M059J (cell line): ENCODE data around the gene C4orf46. TPM values are rescaled to one million over a fixed set of nuclear protein-coding genes. Genes with fewer than 3 reads are reported as not detected.
"Not testable (repeated sequence)": the region's sequence is repeated elsewhere in the genome, so short reads cannot be mapped to it uniquely, and the experiment has no call there.

Source experiments
- DNase-seq: peaks from one replicate; pipeline ENCODE4 v3.0.0-alpha.2; 2012; ENCODE audit warnings: low read depth
- total RNA-seq: library from RNA; depleted of rRNA; stranded (reverse); fragments of >200 nt; shearing (Covaris generic); gene quantifications from 2 replicates; pipeline ENCODE4 v1.2.3, GENCODE V29; 2014; rRNA removed

The C4orf46 gene
- 20.9 and 34.6 TPM in 2 replicates for total RNA-seq

DNA sequence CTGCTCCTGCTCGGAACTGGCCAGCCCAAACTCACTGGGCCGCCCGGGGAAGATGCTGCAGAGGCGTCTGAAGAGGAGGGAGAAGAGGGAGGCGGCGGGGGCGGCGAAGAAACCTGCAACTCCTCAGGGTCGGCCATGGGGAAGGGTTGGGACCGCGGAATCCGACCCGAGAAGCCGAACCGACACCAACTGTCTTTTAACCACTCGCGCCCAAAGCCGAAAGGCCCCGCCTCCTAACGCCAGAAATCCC is at the start of gene C4orf46:
Gene C4orf46, minus strand, starts transcription at position 223 of the 250 bp plus-strand sequence. Its CDS starts 86 bp downstream, at position 137.
- DNase-seq: no peak

DNA sequence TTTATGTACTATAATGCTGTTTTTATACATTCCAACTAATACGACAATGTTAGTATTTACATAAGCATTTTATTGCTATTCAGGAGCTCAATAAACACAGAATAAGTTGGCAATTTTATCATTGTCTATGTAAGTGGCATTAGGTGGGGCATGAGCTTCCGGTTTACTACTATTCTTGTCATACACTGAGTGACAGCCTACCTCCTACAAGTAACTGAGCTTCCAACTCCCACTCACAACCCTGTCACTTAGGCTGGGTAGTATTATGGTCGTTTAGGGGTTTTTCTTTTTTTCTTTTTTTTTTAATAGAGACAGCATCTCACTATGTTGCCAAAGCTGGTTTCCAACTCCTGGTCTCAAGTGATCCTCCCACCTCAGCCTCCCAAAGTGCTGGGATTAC is 44.1 kb upstream of the C4orf46 start:
- no peak for DNase-seq

DNA sequence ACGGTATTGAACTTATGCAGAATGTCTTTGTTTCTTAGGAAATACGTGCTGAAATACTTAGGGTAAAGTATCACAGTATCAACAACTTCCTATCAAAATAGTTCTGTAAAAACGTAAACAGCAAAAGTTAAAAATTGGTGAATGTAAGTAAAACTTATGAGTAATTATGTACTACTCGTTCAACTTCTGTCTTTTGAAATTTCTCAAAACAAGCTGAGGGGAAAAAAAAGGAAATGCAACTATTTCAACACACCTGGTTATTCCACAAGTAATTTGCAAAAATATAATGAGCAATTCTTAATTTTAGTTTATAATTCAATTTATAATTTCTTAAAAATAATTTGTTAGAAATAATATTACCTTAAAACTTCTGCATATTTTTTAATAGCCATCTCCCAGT is 43.2 kb upstream of the C4orf46 start:
- DNase-seq: no peak

DNA sequence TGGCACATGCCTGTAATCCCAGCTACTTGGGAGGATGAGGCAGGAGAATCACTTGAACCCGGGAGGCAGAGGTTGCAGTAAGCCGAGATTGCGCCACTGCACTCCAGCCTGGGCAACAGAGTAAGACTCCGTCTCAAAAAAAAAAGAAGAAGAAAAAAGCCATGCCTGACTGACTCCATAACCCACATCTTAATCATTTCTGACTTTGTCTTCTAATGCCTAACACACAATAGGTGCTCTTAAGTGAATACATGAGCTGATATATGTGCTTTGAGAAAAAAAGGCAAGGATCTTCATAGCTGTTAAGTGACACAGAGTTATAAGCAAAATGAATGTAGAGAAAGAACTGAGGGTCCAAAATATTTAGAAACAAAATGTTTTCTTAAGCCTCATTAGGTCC is 40.9 kb upstream of the C4orf46 start:
- not testable (repeated sequence) for DNase-seq

DNA sequence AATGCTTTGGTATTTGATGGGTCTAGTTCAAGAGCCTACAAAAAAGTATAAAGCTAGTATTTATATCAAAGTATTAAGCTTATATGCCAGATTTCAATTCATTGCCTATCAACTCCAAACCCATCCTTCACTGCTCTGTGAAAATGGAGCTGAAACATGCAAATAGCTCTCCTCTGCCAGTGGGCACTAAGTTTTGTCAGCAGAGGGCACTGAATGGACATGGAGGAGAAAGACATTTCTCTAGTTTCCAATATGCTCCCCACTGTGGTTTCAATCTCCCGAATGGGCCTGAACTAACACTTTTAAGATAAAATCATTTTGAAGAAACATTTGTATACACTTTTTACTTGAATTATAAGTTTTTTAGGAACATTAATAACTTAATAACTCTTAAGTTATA is 39.1 kb upstream of the C4orf46 start:
- peak; percentile 12 for DNase-seq

DNA sequence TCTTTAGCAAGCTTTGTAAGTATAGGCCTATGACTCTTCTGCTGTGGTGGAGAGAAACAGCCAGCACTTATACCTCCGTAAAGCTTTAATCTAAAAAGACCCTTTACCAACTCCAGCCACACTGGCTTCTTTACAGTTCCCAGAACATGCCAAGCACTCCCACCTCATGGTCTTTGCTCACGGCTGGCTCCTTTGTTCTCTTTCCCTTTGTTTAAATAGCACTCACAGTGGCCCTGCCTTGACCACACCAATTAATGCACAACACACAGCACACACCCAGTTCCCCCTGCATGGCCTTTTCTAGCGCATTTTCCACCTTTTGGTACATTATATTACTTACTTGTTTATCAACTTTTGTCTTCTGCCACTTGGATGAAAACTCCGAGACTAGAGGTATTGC is 32.6 kb upstream of the C4orf46 start:
- DNase-seq: no peak

DNA sequence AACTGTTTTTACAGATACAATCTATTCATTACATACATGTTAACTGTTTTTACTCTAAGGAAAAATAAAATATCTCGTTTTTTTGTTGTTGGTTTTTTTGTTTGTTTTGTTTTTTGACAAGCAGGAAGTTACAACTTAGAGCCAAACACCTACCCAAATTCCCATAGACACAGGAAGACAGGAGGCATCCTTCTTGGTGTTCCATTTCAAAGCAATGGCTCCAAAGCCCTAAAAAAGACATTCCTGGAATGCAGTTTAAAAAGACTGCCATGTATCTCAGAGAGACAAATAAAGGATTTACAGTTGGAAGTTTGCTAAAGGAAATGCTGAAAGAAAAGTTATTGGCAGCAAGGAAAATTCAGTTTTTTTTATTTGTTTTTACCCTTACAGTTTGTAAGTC is 17.1 kb upstream of the C4orf46 start:
- no peak for DNase-seq

DNA sequence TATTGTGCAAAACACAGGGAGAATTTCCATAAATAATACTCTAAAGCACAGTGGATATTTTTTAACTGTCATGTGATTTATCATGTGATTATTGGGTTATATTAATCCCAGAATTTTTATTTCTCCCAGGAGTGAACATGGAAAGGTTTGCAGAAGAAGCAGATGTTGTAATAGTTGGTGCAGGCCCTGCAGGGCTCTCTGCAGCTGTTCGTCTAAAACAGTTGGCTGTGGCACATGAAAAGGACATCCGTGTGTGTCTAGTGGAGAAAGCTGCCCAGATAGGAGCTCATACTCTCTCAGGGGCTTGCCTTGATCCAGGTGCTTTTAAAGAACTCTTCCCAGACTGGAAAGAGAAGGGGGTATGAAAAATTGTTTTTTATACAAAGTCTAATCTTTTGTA is 10.4 kb upstream of the C4orf46 start:
- no peak for DNase-seq

DNA sequence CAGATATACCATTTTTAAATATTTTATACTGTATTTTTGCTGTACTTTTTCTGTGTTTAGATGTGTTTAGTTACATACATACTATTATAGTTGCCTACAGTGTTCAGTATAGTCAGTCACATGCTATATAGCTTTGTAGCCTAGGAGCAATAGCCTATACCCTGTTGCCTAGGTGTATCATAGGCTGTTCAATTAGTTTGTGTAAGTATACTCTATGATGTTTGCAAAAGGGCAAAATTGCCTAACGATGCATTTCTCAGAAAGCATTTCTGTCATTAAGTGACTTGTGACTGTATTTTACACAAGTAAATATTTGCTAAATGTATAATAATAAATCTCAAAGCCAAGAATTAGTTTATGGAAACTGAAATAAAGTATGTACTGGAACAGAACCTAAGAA is 9.9 kb upstream of the C4orf46 start:
- DNase-seq: no peak

DNA sequence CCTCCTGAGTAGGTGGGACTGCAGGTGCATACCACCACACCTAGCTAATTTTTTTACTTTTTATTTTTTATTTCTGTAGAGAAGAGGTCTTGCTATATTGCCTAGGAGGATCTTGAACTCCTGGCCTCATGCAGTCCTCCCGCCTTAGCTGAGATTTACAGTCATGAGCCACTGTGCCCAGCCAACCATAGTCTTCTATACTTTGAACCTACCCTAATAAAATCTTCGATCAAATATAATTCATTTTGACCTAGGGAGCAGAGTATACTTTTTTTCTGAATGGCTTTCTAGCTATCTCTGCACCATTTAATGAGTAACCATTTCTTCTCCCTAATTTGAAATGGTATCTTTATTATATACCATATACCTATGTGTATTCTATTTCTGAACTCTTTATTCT is 7.1 kb upstream of the C4orf46 start:
- no peak for DNase-seq

DNA sequence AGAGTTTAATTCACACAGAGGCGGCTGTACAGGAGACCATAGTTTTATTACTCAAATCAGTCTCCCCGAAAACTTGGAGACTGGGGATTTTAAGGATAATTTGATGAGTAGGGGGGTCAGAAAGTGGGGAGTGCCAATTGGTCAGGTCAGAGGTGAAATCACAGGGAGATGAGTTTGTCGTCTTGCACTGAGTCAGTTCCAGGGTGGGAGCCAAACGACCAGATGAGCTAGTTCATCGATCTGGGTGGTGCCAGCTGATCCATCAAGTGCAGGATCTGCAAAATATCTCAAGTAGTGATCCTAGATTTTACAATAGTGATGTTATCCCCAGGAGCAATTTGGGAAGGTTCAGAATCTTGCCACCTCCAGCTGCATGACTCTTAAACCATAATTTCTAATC is 4.4 kb upstream of the C4orf46 start:
- no peak for DNase-seq

DNA sequence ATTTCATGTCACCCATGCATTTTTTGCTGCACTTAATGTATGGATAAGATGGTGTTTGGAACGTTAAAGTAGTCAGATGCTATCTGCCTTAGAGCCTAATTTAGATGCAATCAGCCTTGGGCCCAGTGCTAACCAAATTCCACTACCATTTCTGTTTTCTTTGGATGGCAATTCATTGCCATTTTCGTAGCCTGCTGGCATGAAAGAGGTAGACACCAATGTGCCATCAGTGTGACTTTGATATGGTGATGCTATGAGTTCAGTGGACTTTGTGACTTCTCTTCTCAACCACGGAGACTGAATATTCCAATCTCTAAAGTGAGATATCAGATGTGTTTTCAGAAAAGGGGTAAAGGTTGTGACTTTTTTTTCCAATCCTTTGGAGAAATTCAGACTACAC is 1.9 kb upstream of the C4orf46 start:
- DNase-seq: no peak

DNA sequence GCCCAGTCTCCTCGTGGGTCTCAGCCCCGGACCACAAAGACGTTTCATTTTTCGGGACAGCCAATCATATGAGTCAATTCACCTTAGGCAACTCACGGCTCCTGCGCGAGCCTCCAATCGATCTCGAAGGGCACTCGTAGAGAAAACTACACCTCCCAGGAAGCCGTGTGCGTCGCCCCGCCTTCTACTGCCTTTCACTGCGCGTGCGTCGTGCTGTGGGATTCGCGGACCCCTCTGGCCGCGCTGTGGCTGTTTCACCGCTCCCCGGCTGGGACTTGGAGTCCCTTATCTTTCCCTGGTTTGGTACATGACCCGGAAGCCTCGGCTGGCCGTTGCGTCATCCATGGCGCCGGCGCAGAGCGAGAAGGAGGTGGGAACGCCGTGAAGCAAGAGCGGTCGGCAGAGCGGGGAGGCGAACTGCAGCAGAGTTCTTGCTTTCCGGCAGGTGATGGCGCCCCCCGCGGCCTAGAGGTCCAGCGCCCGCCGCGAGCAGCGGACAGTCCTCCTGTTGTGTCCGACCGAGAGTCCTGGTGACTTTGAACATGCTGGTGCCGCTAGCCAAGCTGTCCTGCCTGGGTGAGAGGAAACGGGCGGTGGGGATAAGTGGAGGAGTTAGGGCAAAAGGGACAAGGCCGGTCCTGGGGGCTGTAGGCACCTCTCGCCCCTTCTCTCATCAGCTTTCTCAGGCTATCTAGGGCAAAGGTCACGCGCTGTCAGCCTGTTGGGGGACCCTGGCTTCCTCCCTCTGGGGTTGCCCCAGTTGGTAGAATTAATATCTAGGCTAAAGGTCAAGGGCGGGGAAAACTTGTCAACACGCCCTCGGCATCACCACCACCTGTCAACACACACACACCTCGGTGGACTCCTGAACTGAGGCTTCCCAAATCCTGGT is 474 bp upstream of the C4orf46 start, which contains the start of gene ETFDH:
Gene ETFDH, plus strand, starts transcription at position 382 of the 892 bp plus-strand sequence. Its CDS starts 161 bp downstream, at position 543.
- peak; percentile 98 for DNase-seq

DNA sequence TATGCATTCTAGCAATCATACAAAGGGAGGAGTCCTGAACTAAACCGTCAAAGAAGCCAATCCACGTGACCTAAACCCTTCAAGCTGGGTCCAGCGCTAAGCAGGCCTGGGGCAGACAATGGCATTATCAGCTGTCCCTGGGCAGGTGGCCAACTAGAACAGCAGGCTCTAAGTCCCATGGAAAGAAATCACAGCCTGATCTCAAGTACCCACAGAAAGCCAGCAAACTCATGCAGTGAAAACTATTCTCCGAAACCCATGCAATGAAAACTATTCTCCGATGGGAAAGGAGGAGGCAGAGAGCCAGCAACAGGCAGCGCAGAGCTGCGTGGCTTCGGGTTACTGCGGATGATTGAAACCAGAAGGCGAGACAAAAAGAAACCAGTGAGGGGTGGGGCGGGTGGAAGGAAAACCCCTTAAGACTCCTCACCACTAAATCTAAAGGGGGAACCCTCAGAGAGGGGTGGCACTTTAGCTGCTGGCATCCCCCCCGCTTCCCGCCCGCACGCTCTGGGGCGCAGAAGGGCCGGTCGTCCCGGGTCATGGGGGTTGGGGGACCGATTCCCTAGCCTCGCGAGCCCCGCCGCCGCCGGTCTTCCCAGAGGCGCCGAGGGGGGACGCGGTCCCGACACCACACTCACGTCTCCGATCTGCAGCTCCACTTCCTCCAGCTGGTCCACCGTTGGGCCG is 567 bp downstream of the C4orf46 start:
- peak; percentile 83 for DNase-seq

DNA sequence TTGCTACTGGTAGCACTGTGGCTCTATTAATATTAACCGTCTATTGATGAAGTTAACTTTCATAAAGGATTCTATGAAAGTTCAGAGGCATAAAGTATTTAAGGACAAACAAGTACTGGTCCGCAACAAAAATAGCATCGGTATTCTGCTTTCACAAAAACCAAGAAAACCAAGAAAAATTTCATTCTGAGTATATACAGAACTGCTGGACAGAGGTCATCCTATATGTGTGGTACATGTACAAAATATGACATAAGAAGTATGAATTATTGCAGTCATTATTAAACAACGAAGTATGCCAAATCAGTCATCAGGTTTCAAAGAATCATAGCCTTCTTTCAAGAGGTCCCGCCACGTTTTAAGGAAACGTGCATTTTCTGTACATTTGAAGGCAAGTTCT is 2.4 kb downstream of the C4orf46 start:
- DNase-seq: no peak

DNA sequence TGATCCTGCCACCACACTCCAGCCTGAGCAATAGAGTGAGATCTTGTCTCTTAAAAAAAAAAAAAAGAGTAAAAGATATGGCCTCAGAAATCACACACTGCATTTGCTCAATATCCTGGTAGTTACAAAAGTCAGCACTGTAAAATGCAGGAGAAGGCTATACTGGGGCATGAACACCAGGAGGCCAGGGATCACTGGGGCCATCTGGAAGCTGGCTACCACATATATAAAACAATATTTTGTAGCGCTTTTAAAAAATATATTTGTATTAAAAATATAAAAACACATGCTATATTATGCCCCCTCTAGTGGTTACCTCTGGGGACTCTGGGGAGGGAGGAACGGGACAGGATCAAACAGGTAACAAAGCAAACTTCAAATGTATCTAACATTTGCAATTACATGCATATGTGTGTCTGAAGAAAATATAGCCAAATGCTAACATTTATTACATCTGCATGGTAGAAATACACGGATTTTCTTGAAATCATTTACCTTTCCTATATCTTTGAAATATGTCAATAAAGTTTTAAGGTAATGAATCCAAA is 4.0 kb downstream of the C4orf46 start:
- DNase-seq: peak; percentile 16

DNA sequence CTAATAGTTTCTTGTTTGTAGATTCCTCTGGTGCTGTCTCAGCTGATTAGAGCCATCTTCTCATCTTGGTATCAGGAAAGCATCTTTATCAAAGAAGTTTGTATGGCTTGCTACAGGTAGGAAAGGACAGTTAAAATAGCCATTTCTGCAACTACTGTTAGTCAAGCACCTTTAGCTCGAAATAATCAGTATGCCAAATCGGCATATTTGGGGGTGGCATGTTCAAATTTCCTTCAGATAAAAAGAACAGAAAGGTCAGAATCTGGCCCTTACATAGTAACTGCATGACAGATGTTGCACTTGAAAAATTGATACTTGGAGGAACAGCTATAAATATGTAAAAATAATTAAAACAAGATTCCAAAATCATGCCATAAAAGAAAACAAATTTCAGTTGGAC is 4.8 kb downstream of the C4orf46 start:
- DNase-seq: no peak

DNA sequence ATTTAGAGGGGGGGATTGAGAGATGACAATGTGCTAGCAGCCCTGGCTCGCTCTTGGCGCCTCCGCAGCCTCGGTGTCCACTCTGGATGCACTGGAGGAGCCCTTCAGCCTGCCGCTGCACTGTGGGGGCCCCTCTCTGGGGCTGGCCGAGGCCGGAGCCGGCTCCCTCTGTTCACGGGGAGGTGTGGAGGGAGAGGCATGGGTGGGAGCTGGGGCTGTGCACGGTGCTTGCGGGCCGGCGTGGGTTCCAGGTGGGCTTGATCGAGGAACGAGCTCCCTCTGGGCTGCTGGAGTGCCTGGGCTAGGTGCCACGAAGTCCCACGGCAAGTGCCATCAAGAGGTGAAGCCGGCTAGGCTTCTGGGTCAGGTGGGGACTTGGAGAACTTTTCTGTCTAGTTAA is 6.9 kb downstream of the C4orf46 start:
- no peak for DNase-seq

DNA sequence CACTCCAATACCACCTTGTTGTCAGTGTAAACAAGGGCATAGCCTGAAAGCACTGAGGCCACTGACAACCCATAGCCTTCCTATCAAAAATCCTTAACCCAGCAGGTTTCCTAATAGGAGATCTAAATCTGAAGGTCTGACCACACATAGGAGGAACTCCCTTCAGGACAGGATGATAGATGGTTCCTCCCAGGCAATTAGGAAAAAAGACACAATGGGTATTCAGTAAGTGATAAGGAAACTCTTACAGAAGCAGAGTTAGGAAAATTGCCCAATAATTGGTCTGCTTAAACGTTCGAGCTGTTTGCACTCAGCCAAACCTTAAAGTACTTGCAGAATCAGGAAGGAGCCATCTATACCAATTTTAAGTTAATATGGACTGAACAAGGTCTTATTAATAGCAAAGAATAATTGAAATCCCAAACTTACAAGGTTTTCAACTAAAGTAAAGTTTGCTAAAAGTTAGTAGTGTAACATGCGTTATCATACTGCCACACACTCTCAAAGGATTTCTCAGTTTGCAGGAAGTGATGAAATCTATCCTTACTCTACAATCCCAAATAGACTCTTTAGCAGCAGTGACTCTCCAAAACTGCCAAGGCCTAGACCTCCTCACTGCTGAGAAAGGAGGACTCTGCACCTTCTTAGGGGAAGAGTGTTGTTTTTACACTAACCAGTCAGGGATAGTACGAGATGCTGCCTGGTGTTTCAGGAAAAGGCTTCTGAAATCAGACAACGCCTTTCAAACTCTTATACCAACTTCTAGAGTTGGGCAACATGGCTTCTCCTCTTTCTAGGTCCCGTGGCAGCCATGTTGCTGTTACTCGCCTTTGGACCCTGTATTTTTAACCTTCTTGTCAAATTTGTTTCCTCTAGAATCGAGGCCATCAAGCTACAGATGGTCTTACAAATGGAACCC is 7.7 kb downstream of the C4orf46 start:
- not testable (repeated sequence) for DNase-seq

DNA sequence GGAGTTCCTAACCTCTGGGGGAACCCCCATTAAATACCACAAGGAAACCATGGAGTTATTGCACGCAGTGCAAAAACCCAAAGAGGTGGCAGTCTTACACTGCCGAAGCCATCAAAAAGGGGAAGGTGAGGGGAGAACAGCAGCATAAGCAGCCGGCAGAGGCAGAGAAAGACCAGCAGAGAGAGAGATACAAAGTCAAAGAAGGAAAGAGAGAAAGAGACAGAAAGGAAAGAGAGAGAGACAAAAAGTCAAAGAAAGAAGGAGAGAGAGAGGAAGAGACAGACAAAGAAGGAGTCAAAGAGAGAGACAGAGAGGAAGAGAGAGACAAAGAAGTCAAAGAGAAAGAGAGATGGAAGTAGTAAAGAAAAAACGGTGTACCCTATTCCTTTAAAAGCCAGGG is 8.4 kb downstream of the C4orf46 start:
- not testable (repeated sequence) for DNase-seq

DNA sequence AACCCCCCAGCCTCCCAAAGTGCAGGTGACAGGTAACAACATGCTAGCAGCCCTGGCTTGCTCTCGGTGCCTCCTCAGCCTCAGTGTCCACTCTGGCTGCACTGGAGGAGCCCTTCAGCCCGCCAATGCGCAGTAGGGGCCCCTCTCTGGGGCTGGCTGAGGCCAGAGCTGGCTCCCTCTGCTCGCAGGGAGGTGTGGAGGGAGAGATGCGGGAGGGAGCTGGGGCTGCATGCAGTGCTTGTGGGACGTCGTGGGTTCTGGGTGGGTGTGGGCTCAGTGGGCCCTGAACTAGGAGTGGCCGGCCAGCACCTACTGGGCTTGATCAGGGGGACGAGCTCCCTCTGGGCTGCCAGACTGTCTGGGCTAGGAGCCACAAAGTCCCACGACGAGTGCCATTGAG is 14.4 kb downstream of the C4orf46 start:
- no peak for DNase-seq

DNA sequence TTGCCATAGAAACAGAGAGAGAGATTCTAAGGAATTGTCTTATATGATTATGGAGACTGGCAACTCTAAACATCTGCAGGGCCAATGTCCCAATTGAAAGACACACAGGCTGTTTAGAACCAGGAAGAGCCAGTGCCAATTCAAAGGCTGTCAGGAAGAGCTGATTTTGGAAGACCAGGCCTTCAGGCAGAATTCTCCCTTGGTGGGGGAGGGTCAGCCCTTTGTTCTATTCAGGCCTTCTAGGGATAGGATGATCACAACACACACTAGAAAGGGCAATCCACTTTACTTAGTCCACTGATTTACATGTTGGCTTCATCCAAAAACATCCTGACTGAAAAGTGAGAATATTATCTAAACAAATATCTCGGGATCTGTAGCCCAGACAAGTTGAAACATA is 15.2 kb downstream of the C4orf46 start:
- DNase-seq: no peak
